CD4-positive, alpha-beta T cell treated with Interleukin-21 for 1 hour (primary cell): Measurements from ENCODE around the gene FOXP3.

Experiments
- DNase-seq: peaks from one replicate; pipeline ENCODE4 v3.0.0-alpha.2; 2020

The FOXP3 gene

GRCh38 chrX:49212209-49212608 lies 52.3 kb downstream of the FOXP3 start:
- DNase-seq = no peak

GRCh38 chrX:49211074-49211473 lies 53.4 kb downstream of the FOXP3 start:
- no peak for DNase-seq

- DNase-seq = no peak
Measured at GRCh38 chrX:49210406-49210805, 54.1 kb downstream of the FOXP3 start.

GRCh38 chrX:49209434-49210251 lies 54.9 kb downstream of the FOXP3 start:
- DNase-seq = no peak

- DNase-seq = no peak
Measured at GRCh38 chrX:49208399-49208798, 56.1 kb downstream of the FOXP3 start.

- no peak for DNase-seq
Measured at GRCh38 chrX:49206543-49206942, 58.0 kb downstream of the FOXP3 start.

- no peak for DNase-seq
Measured at GRCh38 chrX:49205443-49205842, 59.1 kb downstream of the FOXP3 start.

GRCh38 chrX:49204709-49205108 lies 59.8 kb downstream of the FOXP3 start:
- no peak for DNase-seq

GRCh38 chrX:49204017-49204416 lies 60.5 kb downstream of the FOXP3 start:
- DNase-seq = no peak

- DNase-seq = no peak
Measured at GRCh38 chrX:49203536-49203935, 61.0 kb downstream of the FOXP3 start.

GRCh38 chrX:49202022-49202421 lies 62.5 kb downstream of the FOXP3 start:
- DNase-seq = no peak
